ENCODE data around the gene THBS2. TPM values are rescaled to one million over a fixed set of nuclear protein-coding genes. Genes with fewer than 3 reads are reported as not detected.

THBS2 gene
- total RNA-seq, 1 donor from 2014 or later = 0.23 TPM

- DNase-seq (ENCODE audit: low spot score) = no peak
- H3K4me1 Mint-ChIP-seq (ENCODE audit: unreplicated experiment) = no peaks in the 10 kb centered on the region
- no peak for TF ChIP-seq CTCF (IDR thresholded peaks at IDR 0.05; ENCODE audit: unreplicated experiment)
- H3K27me3 Mint-ChIP-seq (ENCODE audit: unreplicated experiment) = peaks cover 5% of the 10 kb centered on the region
- H3K4me3 Mint-ChIP-seq (ENCODE audit: unreplicated experiment) = no peak overlapping the region
- H3K36me3 Mint-ChIP-seq (ENCODE audit: low read depth, unreplicated experiment) = no peaks in the 10 kb centered on the region
- no peaks in the 10 kb centered on the region for H3K9me3 Mint-ChIP-seq (ENCODE audit: unreplicated experiment)
- H3K27ac Mint-ChIP-seq (ENCODE audit: unreplicated experiment) = no peak overlapping the region
Observed at GRCh38 chr6:169190970-169191369, 62.7 kb downstream of the THBS2 start.

GRCh38 chr6:169190144-169190584 lies 63.5 kb downstream of the THBS2 start:
- H3K9me3 Mint-ChIP-seq (ENCODE audit: unreplicated experiment) = no peaks in the 10 kb centered on the region
- peaks cover 5% of the 10 kb centered on the region for H3K27me3 Mint-ChIP-seq (ENCODE audit: unreplicated experiment)
- no peaks in the 10 kb centered on the region for H3K4me1 Mint-ChIP-seq (ENCODE audit: unreplicated experiment)
- H3K27ac Mint-ChIP-seq (ENCODE audit: unreplicated experiment) = no peak overlapping the region
- H3K36me3 Mint-ChIP-seq (ENCODE audit: low read depth, unreplicated experiment) = no peaks in the 10 kb centered on the region
- no peak for DNase-seq (ENCODE audit: low spot score)
- no peak for TF ChIP-seq CTCF (IDR thresholded peaks at IDR 0.05; ENCODE audit: unreplicated experiment)
- no peak overlapping the region for H3K4me3 Mint-ChIP-seq (ENCODE audit: unreplicated experiment)

- no peaks in the 10 kb centered on the region for H3K4me1 Mint-ChIP-seq (ENCODE audit: unreplicated experiment)
Observed at GRCh38 chr6:169189686-169190085, 64.0 kb downstream of the THBS2 start.

GRCh38 chr6:169189182-169189581 lies 64.5 kb downstream of the THBS2 start:
- H3K9me3 Mint-ChIP-seq (ENCODE audit: unreplicated experiment) = no peaks in the 10 kb centered on the region
- H3K36me3 Mint-ChIP-seq (ENCODE audit: low read depth, unreplicated experiment) = no peaks in the 10 kb centered on the region
- no peak overlapping the region for H3K4me3 Mint-ChIP-seq (ENCODE audit: unreplicated experiment)
- peaks cover 2% of the 10 kb centered on the region for H3K27me3 Mint-ChIP-seq (ENCODE audit: unreplicated experiment)
- H3K27ac Mint-ChIP-seq (ENCODE audit: unreplicated experiment) = no peak overlapping the region
- no peaks in the 10 kb centered on the region for H3K4me1 Mint-ChIP-seq (ENCODE audit: unreplicated experiment)
- no peak for TF ChIP-seq CTCF (IDR thresholded peaks at IDR 0.05; ENCODE audit: unreplicated experiment)
- no peak for DNase-seq (ENCODE audit: low spot score)

More at GRCh38 chr6:169189686-169190085, 64.0 kb downstream of the THBS2 start:
- H3K27ac Mint-ChIP-seq (ENCODE audit: unreplicated experiment) = no peak overlapping the region
- TF ChIP-seq CTCF (IDR thresholded peaks at IDR 0.05; ENCODE audit: unreplicated experiment) = no peak
- no peak for DNase-seq (ENCODE audit: low spot score)
- no peaks in the 10 kb centered on the region for H3K9me3 Mint-ChIP-seq (ENCODE audit: unreplicated experiment)
- H3K36me3 Mint-ChIP-seq (ENCODE audit: low read depth, unreplicated experiment) = no peaks in the 10 kb centered on the region
- H3K27me3 Mint-ChIP-seq (ENCODE audit: unreplicated experiment) = peaks cover 4% of the 10 kb centered on the region
- no peak overlapping the region for H3K4me3 Mint-ChIP-seq (ENCODE audit: unreplicated experiment)

GRCh38 chr6:169188475-169188874 lies 65.2 kb downstream of the THBS2 start:
- H3K9me3 Mint-ChIP-seq (ENCODE audit: unreplicated experiment) = no peaks in the 10 kb centered on the region
- TF ChIP-seq CTCF (IDR thresholded peaks at IDR 0.05; ENCODE audit: unreplicated experiment) = no peak
- peaks cover 2% of the 10 kb centered on the region for H3K27me3 Mint-ChIP-seq (ENCODE audit: unreplicated experiment)
- no peaks in the 10 kb centered on the region for H3K4me1 Mint-ChIP-seq (ENCODE audit: unreplicated experiment)
- H3K27ac Mint-ChIP-seq (ENCODE audit: unreplicated experiment) = no peak overlapping the region
- no peaks in the 10 kb centered on the region for H3K36me3 Mint-ChIP-seq (ENCODE audit: low read depth, unreplicated experiment)
- no peak for DNase-seq (ENCODE audit: low spot score)
- no peak overlapping the region for H3K4me3 Mint-ChIP-seq (ENCODE audit: unreplicated experiment)

Data from endothelial cell (in vitro differentiated cells).